Medulla oblongata (tissue), 1 donor: ENCODE measurements around the gene CDH12.

ENCODE experiments used
- DNase-seq: peaks from one replicate; pipeline ENCODE4 v3.0.0-alpha.2; 2015; ENCODE audit errors: extremely low spot score

CDH12 gene

DNA sequence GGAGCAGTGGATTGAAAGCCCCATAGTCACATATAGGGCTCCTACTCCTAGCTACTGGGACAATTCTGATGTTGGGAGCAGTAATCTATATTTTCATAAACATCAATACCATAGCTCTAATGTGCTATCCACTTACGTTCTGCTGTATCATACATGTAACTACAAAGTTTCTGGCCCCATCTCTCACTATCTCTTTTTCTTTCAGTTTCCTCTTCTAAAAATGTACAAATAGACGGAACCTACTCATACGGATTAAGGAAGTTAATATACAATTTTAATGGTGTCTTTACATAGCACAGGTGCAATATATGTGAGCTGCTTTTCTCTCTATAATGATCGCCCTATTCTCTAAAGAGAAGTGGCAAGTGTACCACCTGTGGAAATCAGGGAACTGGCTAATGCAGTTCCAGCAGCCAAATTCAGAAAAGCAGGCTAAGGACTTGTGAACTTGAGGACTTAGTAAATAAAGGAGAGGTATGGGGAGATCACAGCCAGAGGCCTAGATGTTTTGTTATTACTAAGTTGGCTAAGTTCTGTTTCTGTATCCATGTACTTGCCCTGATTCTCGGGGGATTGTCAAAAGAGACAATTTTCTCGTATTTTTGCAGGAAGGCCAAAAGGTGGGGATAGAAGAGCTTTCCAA is 1021.9 kb downstream of the CDH12 start:
- no peak for DNase-seq

DNA sequence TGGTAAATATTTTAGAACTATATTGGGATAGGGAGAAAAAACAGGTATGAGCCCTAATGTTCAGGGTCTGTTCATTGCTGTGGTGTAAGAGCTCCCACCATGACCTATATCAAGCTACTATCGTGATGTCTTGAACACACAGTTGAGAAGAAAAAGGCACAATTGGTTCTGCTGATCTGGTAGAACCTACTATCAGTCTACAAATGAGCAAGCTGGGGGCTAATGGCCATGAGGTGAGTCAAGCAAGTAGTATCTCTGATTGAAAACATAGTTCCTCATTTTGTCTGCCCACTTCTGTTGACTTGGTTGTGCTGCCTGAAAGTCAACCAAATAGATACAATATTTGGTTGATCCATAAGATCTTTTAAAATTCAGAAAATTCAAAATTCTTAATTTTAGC is 1026.3 kb downstream of the CDH12 start:
- DNase-seq: no peak

DNA sequence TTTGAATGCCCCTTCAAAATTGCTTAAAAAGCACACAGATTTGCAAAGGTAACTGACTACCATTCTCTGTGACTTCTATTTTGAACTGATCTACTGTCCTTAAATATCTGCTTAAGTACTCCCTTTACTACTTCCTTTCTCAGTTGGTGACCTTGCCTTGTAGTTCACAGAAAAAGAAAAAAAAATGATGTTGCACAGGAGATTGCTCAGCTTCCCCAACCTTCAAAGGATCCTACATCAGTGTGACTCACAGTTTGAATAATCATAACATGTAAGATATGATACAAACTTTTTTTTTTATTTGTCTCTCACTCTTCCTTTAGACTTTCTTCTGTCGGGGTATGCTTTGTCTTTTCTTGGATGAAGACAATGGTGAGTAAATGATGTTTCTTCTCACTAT is 1029.6 kb downstream of the CDH12 start:
- no peak for DNase-seq

DNA sequence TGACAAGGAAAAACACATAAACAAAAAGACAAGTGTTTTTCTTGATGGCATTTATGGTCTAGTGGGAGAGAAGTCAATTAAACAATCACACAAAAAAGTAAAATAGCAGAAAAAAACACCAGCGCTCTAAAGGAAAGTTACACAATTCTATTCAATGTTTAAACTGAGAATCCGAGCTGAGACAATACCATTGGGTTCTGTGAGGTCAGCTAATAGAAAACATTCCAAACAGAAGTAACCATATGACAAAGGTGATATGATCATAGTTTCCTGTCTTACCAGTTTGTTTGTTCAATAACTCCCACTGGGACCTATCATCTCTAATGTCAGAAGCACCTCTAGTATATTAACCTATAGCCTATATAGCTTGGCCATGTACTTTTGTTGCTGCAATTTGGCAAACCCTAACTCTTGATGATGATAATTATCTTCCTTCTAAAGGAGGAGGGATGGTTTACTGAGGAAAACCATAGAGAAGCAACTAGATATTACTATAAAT is 1030.0 kb downstream of the CDH12 start:
- DNase-seq: no peak

DNA sequence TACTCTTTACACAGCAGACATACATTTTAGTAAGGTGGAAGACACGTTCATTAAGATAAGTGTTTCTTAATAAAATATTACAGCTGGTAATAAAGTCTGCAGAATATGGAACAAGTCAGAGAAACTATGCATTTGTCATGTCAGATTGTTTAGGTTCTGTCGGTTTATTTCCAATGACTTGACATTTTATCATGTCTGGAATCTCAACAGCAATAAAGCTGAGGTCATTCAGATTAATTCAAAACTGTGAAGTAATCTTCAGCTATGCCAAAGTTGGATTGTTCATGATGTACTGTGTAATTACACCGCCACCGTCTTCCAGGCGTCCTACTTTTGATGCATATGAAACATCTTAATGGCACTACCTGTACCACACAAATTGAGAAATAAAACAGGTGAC is 1032.6 kb downstream of the CDH12 start:
- no peak for DNase-seq

DNA sequence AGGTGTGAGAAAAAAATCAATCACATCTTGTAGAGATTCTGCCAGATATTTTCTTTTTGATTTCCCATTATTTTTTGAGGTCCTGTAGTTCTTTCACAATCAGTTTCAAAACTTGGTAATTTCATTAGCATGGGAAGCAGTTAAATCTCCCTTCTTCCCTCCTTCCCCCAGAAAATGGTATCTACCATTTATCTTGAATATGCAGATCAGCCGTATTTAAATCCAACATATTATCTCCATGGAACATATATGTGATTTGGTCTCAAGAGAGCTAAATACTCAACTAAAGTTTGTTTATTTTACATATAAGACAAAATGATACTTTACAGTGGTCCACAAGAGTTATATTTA is 1034.8 kb downstream of the CDH12 start:
- no peak for DNase-seq

DNA sequence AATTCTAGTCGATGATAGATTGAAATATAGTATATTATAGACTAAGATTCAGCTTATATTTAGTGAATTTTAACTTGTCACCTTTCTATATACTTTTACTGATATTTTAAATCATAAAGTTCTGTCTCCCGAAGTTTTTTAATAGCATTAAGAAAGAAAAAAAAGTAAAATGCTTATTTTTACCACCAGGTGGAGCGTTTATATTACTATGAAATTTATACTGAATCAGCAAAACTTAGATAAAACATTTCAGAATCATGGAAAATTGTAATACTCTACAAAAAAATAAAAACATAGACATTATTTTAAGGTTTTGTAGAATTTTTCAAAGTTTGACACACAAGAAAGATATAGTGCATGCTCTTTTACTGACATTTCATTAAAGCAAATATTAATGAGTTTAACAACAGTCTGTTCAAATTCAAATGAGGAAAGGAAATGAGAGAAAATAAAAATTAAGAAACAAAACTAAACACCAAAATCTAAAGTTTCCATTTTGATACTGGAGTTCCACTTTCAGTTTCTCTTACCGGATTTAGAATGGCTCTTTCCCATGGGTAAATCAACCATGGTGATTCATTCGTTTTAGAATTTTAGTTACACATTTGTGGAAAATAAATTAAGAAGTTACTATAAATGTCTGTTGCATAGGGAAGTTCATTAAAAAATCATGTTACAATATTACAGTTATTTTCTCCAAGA is 1035.3 kb downstream of the CDH12 start:
- DNase-seq: no peak

DNA sequence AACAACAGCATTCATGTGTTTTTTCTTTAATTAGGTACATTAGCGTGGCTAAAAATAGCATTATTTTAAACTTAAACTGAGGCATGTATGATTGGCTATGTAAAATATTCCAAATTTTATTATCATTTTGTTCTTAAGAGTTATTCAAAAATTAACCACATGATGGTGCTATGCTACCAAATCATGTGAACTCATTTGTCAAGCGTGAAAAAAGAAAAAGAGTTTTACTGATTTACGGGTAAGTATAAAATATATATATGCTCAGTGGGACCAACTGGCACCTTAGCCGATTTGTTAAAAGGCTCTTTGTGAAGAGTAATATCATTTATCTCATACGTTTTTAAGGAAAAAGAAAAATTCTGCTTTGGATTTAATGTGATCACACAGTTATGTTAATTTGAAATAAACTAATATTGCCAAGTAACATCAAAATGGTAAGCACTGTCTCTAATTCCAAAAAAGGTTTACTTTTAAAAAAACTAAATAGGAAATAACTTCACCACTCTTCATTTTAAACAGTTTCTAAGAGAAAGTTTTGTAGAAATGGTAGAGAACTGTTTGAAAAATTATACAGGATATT is 1042.3 kb downstream of the CDH12 start:
- no peak for DNase-seq

DNA sequence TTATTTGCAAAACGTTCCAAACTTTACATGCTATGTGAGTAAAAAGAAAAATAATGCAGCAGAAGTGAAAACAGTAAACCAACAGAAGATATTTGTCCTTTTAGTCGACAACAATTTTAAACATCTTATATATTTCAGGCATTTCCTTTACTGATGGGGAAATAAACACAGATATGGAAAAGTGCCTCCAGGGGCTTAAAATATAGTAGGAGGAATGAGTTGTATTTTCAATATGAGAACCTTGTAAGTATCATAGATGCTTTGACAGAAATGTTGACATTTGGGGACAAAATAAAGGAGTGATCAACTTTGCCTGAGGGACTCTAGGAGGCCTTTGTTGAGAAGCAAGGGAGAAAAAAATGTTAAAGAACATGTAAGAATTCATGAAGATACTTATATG is 1043.5 kb downstream of the CDH12 start:
- DNase-seq: no peak

DNA sequence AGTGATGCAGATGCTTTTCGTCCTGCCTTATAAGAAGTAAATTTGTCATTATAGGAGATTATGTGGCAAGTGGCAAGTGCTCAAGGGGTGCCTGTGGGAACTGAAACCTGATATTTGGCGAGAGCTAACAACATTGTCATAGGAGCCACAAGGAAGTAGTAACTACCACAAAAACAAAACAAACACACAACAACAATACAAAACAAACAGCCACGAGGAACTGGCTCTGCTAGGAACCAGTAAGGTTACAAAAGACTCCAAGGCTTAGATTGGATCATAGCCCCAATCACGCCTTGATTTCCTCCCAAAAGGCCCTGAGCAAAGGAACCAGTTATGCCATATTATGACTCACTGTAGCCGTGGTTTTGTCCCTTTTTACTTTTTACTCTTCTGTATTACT is 1045.2 kb downstream of the CDH12 start:
- no peak for DNase-seq

DNA sequence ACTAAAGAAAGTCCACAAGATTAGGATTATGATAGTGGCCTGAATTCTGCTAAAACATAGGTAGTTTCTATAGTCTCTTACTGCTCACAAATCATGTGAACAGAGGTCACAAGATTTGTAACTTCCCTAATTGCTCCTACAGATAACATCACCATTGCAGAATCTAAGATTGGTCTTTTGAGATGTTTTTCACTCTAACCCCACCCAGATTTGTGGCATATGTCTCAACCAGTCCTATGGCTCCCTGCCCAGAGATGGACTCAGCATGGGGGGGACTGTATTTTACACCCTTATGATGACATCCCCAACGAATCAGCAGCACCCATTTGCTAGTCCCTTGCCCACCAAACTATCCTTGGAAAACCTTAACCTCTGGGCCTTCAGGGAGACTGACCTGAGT is 1046.2 kb downstream of the CDH12 start:
- DNase-seq: no peak

DNA sequence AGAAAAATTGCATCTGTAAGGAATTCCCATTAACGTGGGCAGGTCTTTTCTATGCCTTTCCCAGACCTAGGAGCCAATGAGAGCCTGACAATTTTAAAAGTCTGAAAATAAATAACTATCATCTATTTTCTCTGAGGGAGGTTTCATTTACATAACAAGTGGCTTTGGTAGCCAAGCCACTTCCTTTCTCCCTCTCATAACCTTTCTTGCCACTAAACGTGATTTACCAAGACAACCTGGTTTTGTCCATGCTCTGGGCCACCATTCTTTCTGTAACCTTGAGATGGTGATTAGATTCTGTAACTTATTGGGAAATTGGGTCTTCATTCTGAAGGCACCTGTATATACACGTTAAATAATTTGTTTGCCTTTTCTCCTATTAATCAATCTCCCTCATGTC is 1046.9 kb downstream of the CDH12 start:
- no peak for DNase-seq

DNA sequence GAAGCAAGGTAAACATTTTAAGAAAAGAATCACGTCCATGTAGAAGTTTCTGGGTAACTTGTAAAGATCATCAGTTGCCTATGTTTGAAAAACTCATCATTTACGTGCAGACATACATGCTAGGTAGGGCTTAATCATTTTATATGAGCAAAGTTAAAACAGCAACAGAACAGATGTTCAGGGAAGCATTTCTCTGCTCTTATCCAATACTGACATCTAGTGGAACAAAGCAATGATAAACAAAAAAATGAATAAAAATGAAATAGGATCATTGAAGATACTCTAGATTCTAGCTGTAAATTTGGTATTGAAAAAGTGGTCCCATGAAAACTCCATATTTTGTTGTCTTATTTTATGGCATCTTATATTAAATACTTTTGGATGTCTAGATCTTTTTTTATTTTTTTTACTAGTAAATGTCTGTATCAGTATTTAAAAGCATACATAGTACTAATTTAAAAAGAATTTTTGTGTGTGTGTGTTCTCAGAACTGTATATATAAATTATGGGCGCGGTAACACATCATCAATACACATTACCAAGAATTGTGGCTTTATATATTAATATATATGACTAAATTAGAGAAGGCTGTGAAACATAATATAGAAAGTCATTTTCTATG is 1050.2 kb downstream of the CDH12 start:
- peak; percentile 50 for DNase-seq

DNA sequence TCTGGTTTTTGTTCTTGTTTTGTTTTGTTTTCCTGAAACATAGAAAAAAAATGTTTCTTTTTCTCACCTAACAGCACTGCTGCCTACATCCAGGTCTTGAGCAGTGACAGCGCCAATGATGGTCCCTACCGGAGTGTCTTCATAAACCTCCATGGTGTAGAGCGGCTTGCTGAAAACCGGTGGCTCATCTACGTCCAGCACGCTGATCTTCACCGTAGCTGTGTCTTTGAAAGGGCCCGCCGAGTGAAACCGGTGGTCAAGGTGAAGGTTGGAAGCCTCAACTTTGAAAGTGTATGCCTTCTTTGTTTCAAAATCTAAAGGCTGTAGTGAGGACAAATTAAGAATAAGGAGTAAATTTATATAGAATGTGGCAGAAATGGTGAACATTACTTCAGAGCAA is 1051.0 kb downstream of the CDH12 start:
- no peak for DNase-seq

DNA sequence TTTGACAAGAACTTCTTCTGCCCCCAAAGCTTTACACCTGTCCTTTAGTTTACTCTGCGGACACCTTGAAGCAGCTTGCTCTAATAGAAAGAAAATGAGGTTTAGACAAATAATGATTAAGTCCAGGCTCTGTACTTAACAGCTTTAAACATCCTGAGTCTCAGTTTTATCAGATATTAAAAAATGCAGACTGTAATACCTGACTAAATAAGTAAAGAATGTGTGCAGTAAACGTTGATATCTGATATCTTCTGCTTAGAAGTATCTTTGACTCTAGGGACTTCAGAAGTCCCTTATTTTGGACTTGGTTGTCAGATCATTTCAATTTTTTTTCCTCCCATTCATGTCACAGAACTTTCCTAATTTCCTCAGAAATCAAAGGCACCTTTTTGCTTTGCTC is 1060.4 kb downstream of the CDH12 start:
- DNase-seq: no peak

DNA sequence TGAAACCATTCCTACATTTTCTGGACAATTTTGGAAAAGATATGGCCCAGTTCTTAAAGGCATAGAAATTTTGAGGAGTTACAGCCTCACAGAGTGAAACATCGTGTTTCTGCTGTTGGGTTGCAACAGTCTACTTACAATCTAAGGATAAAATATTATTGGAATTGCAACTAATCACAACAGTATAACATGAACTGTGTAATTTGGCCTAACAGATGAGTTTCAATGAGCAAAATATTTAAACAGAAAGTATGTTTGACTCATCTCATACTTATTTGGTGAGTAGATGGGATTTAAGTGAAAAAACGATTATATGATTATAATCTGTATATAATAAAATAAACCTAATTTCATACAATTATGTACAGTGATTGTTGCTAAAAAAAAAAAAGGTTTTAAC is 1061.8 kb downstream of the CDH12 start:
- no peak for DNase-seq

DNA sequence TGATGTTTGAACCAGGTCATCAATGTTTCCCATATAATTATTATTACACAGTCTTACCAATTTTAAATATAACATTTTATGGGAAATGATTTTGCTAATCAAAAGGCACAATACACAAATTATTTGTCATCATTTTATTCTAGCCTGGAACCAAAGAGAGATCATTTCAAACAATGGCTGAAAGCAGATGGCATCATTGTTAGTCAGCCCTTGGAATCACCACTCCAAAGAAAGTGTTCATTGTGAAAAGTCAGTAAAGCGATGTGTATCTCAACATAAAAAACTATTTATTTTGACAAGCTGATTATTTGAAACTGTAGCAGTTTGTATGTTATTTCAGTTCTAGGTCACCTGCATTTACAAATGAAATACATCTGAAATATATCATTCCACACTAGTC is 1068.7 kb downstream of the CDH12 start:
- no peak for DNase-seq

DNA sequence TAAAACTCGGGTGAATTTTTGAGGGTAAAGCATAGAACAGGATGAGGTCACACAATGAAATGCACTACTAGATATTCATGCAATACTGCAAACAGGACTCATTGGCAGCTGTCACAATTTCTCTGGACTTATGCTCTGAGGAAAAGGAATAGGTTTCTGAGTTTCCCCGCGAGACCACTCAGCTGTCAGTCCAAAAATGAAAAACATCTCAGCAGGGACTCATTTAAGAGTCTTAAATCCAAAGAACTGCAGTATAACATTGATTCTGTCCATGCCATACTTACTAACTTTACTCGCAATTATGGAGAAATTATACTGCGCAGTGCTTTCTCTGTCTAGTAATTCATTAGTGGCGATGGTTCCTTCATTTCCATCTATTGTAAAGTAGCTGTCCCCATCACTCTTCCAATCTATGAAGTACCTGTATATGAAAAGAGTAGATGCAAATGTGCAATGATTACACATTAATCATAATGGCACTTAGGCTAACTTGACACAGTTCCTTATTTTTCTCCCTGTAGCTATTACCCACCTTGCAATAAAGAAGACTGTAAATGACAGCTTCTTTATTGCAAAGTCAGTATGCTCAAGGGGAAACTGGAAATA is 1070.0 kb downstream of the CDH12 start:
- DNase-seq: no peak

DNA sequence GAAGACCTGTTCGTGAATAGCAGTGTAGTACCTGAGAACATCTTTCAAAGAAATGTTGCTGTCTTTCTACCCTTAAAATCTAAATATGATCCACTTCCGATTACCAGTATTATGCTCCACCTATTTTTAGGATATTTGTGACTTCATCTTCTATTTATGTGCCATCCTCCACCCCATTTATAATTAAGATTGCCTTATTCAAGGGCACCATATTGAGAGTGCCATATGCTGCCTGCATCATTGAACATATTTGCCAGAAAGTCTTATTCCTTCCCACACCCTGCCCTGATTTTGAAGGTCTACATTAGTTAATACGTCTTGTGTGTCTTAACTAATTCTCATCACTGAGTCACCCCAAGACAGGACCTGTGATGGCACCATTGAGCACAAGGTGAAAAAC is 1076.7 kb downstream of the CDH12 start:
- DNase-seq: no peak

DNA sequence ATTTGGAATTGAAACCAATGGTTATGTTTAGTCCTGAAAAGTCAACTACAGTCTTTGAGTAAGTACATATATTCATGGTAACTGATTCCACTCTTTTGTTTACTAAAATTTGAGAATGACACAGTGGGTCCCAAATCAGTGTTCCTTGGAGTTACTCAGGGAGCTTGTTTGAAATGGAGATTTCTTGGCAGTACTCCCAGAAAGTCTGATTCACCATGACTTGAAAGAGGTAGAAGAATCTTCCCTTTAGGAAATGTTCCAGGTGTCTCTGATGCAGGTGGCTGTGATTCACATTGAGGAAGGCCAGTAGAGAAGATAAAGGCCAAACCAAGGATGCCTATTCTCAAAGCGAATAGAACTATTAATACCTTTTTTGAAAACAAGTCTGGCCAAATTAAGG is 1078.3 kb downstream of the CDH12 start:
- DNase-seq: no peak

DNA sequence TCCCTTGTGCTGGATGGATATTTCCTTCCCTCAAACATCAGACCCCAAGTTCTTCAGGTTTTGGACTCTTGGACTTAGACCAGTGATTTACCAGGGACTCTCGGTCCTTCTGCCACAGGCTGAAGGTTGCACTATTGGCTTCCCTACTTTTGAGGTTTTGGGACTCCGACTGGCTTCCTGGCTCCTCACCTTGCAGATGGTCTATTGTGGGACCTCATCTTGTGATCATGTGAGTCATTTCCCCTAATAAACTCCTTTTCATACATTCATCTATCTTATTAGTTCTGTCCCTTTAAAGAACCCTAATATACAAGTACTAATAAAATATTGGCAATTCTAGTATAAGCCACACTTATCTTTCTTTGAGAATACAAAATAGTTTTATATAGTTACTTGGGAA is 1078.9 kb downstream of the CDH12 start:
- DNase-seq: no peak

DNA sequence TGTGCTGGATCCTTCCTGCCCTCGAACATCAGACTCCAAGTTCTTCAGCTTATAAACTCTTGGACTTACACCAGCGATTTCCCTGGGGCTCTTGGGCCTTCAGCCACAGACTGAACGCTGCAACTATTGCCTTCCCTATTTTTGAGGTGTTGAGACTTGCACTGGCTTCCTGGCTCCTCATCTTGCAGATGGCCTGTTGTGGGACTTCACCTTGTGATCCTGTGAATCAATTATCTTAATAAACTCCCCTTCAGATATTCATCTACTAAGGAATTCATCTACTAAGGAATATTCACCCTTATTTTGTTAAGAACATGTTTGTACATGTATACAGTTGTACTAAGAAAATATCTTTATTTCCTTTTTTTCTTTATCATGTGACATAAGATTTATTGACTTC is 1079.7 kb downstream of the CDH12 start:
- no peak for DNase-seq

DNA sequence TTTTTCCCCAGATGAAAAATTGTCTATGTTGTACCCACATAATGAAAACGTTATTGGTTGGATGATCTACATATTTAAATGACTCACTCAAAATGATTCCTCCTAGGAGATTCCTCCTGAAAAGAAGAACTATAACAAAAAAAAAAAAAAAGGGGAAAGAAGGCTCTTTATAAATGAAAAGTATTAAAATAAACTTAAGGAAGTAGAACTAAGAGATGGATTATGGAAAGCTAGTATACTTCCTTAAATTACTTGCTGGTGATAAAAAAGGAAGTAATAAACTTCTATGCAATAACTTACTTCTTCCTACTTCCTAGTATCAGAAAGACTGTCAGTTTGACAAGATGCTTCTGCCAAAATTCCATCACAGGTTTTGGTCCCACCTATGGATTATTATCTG is 1087.7 kb downstream of the CDH12 start:
- DNase-seq: no peak
